ENCODE data around the gene PKIG. TPM values are rescaled to one million over a fixed set of nuclear protein-coding genes. Genes with fewer than 3 reads are reported as not detected.

PKIG gene
- total and polyA plus RNA-seq, 4 experiments from 2014 or later: 0.36 to 1.1 (median 0.89) TPM

- Histone ChIP-seq H3K27ac (ENCODE audit: low read depth, low read length) (no peak overlapping the region), H3K4me1 (ENCODE audit: insufficient read depth, low read length) (peaks cover 7% of the 10 kb centered on the region), H3K9me3 (ENCODE audit: control insufficient read depth in 1 of 2, low read length in 2 of 2) (no peaks in the 10 kb centered on the region), H3K4me3 (ENCODE audit: low read length in 2 of 2) (no peak overlapping the region), H3K27me3 (ENCODE audit: insufficient read depth, low read length) (no peaks in the 10 kb centered on the region), H3K36me3 (ENCODE audit: insufficient read depth, low read length) (no peaks in the 10 kb centered on the region)
- H3K9me3 Mint-ChIP-seq: no peaks in the 10 kb centered on the region
- no peak overlapping the region for H3K4me3 Mint-ChIP-seq
- ChIA-PET CTCF (ENCODE audit: partially characterized antibody) (interaction anchor here (1.0 kb wide), 1 partner anchor 85 kb away, joined by 3 read pairs; no protein-coding TSS in a partner anchor), POLR2A (ENCODE audit: partially characterized antibody) (no interaction called here)
- intact Hi-C loops (cut with micrococcal nuclease): no loop called here
- DNase-seq: no peak
- H3K36me3 Mint-ChIP-seq: no peaks in the 10 kb centered on the region
- H3K4me1 Mint-ChIP-seq: peaks cover 6 to 9% (median 9%) of the 10 kb centered on the region in 4 donors
- no peaks in the 10 kb centered on the region for H3K27me3 Mint-ChIP-seq
- no peak overlapping the region for H3K27ac Mint-ChIP-seq
Measured at GRCh38 chr20:44600758-44601201, 18.4 kb downstream of the PKIG start.

- intact Hi-C loops (cut with micrococcal nuclease): no loop called here
- H3K27me3 ChIP-seq (ENCODE audit: insufficient read depth, low read length): no peaks in the 10 kb centered on the region
- Mint-ChIP-seq H3K27ac (no peak overlapping the region), H3K9me3 (no peaks in the 10 kb centered on the region), H3K4me1 (peaks cover 6 to 9% (median 9%) of the 10 kb centered on the region in 4 donors), H3K4me3 (no peak overlapping the region), H3K27me3 (no peaks in the 10 kb centered on the region), H3K36me3 (no peaks in the 10 kb centered on the region)
- CTCF ChIA-PET (ENCODE audit: partially characterized antibody): interaction anchor here (1.0 kb wide), 1 partner anchor 82 kb away, joined by 3 read pairs; no protein-coding TSS in a partner anchor
- no peak overlapping the region for H3K4me3 ChIP-seq (ENCODE audit: low read length in 2 of 2)
- no peaks in the 10 kb centered on the region for H3K9me3 ChIP-seq (ENCODE audit: control insufficient read depth in 1 of 2, low read length in 2 of 2)
- peaks cover 7% of the 10 kb centered on the region for H3K4me1 ChIP-seq (ENCODE audit: insufficient read depth, low read length)
- POLR2A ChIA-PET (ENCODE audit: partially characterized antibody): no interaction called here
- DNase-seq: no peak
- no peaks in the 10 kb centered on the region for H3K36me3 ChIP-seq (ENCODE audit: insufficient read depth, low read length)
- no peak overlapping the region for H3K27ac ChIP-seq (ENCODE audit: low read depth, low read length)
Measured at GRCh38 chr20:44601236-44601671, 18.9 kb downstream of the PKIG start.

GRCh38 chr20:44601801-44602204, 19.4 kb downstream of the PKIG start:
- Mint-ChIP-seq H3K4me3 (no peak overlapping the region), H3K27ac (peak overlapping the region in 1 of 7 donors; percentile 39), H3K27me3 (no peaks in the 10 kb centered on the region), H3K9me3 (no peaks in the 10 kb centered on the region), H3K36me3 (no peaks in the 10 kb centered on the region), H3K4me1 (peaks cover 6 to 9% (median 9%) of the 10 kb centered on the region in 4 donors)
- no peaks in the 10 kb centered on the region for H3K36me3 ChIP-seq (ENCODE audit: insufficient read depth, low read length)
- H3K4me1 ChIP-seq (ENCODE audit: insufficient read depth, low read length): peaks cover 7% of the 10 kb centered on the region
- no peak overlapping the region for H3K4me3 ChIP-seq (ENCODE audit: low read length in 2 of 2)
- H3K9me3 ChIP-seq (ENCODE audit: control insufficient read depth in 1 of 2, low read length in 2 of 2): no peaks in the 10 kb centered on the region
- POLR2A ChIA-PET (ENCODE audit: partially characterized antibody): interaction anchor here (0.5 kb wide), 1 partner anchor 22 kb away, joined by 3 read pairs; no protein-coding TSS in a partner anchor
- no peaks in the 10 kb centered on the region for H3K27me3 ChIP-seq (ENCODE audit: insufficient read depth, low read length)
- H3K27ac ChIP-seq (ENCODE audit: low read depth, low read length): no peak overlapping the region
- CTCF ChIA-PET (ENCODE audit: partially characterized antibody): interaction anchor here (1.0 kb wide), 1 partner anchor 81 kb away, joined by 3 read pairs; no protein-coding TSS in a partner anchor
- intact Hi-C loops (cut with micrococcal nuclease): no loop called here
- no peak for DNase-seq

- H3K4me3 ChIP-seq (ENCODE audit: low read length in 2 of 2): no peak overlapping the region
- peaks cover 4% of the 10 kb centered on the region for H3K4me1 ChIP-seq (ENCODE audit: insufficient read depth, low read length)
- Mint-ChIP-seq H3K4me3 (no peak overlapping the region), H3K4me1 (peaks cover 5 to 8% (median 6%) of the 10 kb centered on the region in 4 donors), H3K9me3 (no peaks in the 10 kb centered on the region), H3K27ac (no peak overlapping the region), H3K36me3 (no peaks in the 10 kb centered on the region), H3K27me3 (no peaks in the 10 kb centered on the region)
- CTCF ChIA-PET (ENCODE audit: partially characterized antibody): interaction anchor here (0.7 to 1.8 kb wide), 5 partner anchors 9 to 336 kb away, joined by 3 to 8 read pairs (median 4); no protein-coding TSS in a partner anchor
- intact Hi-C loops (cut with micrococcal nuclease): no loop called here
- no peaks in the 10 kb centered on the region for H3K27me3 ChIP-seq (ENCODE audit: insufficient read depth, low read length)
- no peaks in the 10 kb centered on the region for H3K9me3 ChIP-seq (ENCODE audit: control insufficient read depth in 1 of 2, low read length in 2 of 2)
- no peak overlapping the region for H3K27ac ChIP-seq (ENCODE audit: low read depth, low read length)
- no peak for DNase-seq
- POLR2A ChIA-PET (ENCODE audit: partially characterized antibody): no interaction called here
- H3K36me3 ChIP-seq (ENCODE audit: insufficient read depth, low read length): no peaks in the 10 kb centered on the region
Measured at GRCh38 chr20:44603327-44603726, 20.9 kb downstream of the PKIG start.

GRCh38 chr20:44606725-44607441, 24.5 kb downstream of the PKIG start:
- Histone ChIP-seq H3K9me3 (ENCODE audit: control insufficient read depth in 1 of 2, low read length in 2 of 2) (no peaks in the 10 kb centered on the region), H3K4me1 (ENCODE audit: insufficient read depth, low read length) (peaks cover 11% of the 10 kb centered on the region), H3K27ac (ENCODE audit: low read depth, low read length) (no peak overlapping the region), H3K27me3 (ENCODE audit: insufficient read depth, low read length) (no peaks in the 10 kb centered on the region), H3K4me3 (ENCODE audit: low read length in 2 of 2) (no peak overlapping the region), H3K36me3 (ENCODE audit: insufficient read depth, low read length) (no peaks in the 10 kb centered on the region)
- no peak overlapping the region for H3K4me3 Mint-ChIP-seq
- CTCF ChIA-PET (ENCODE audit: partially characterized antibody): interaction anchor here (0.7 to 4.6 kb wide), 3 partner anchors 14 to 295 kb away, joined by 3 to 67 read pairs (median 4); no protein-coding TSS in a partner anchor
- H3K4me1 Mint-ChIP-seq: peaks cover 5 to 18% (median 11%) of the 10 kb centered on the region in 4 donors
- no peaks in the 10 kb centered on the region for H3K27me3 Mint-ChIP-seq
- H3K9me3 Mint-ChIP-seq: no peaks in the 10 kb centered on the region
- DNase-seq: no peak
- peak overlapping the region in 1 of 7 donors; percentile 16 for H3K27ac Mint-ChIP-seq
- H3K36me3 Mint-ChIP-seq: peaks cover 0 to 2% of the 10 kb centered on the region in 2 donors
- intact Hi-C loops (cut with micrococcal nuclease): no loop called here
- POLR2A ChIA-PET (ENCODE audit: partially characterized antibody): no interaction called here

- Histone ChIP-seq H3K9me3 (ENCODE audit: control insufficient read depth in 1 of 2, low read length in 2 of 2) (no peaks in the 10 kb centered on the region), H3K36me3 (ENCODE audit: insufficient read depth, low read length) (no peaks in the 10 kb centered on the region), H3K4me1 (ENCODE audit: insufficient read depth, low read length) (peaks cover 11% of the 10 kb centered on the region), H3K4me3 (ENCODE audit: low read length in 2 of 2) (no peak overlapping the region), H3K27me3 (ENCODE audit: insufficient read depth, low read length) (no peaks in the 10 kb centered on the region), H3K27ac (ENCODE audit: low read depth, low read length) (no peak overlapping the region)
- ChIA-PET POLR2A (ENCODE audit: partially characterized antibody) (interaction anchor here (0.8 to 1.2 kb wide), 2 partner anchors 63 to 133 kb away, joined by 3 read pairs; partner anchors contain the start of gene TTPAL), CTCF (ENCODE audit: partially characterized antibody) (interaction anchor here (1.0 to 4.6 kb wide), 12 partner anchors 10 to 397 kb away, joined by 3 to 67 read pairs (median 13); partner anchors contain the start of genes FITM2 and TTPAL)
- H3K9me3 Mint-ChIP-seq: no peaks in the 10 kb centered on the region
- intact Hi-C loops (cut with micrococcal nuclease): no loop called here
- H3K4me3 Mint-ChIP-seq: no peak overlapping the region
- peak overlapping the region in 2 of 7 donors; percentile 23 to 47 for H3K27ac Mint-ChIP-seq
- H3K4me1 Mint-ChIP-seq: peaks cover 5 to 18% (median 11%) of the 10 kb centered on the region in 4 donors
- no peak for DNase-seq
- H3K36me3 Mint-ChIP-seq: peaks cover 0 to 3% of the 10 kb centered on the region in 2 donors
- no peaks in the 10 kb centered on the region for H3K27me3 Mint-ChIP-seq
Measured at GRCh38 chr20:44609006-44609515, 26.7 kb downstream of the PKIG start.

Measured in CD4-positive, alpha-beta memory T cell (primary cell).